HS-5 (cell line): ENCODE data around the gene AHSG.

ENCODE experiments used
- DNase-seq: peaks from one replicate; pipeline ENCODE4 v3.0.0-alpha.2; 2012; ENCODE audit warnings: low read depth

AHSG gene

GRCh38 chr3:186642014-186642413, 29.2 kb downstream of the AHSG start:
- no peak for DNase-seq

GRCh38 chr3:186643493-186643892, 30.6 kb downstream of the AHSG start:
- no peak for DNase-seq

GRCh38 chr3:186644683-186645082, 31.8 kb downstream of the AHSG start:
- DNase-seq = no peak

- DNase-seq = no peak
Measured at GRCh38 chr3:186646106-186646505, 33.2 kb downstream of the AHSG start.

GRCh38 chr3:186646841-186647240, 34.0 kb downstream of the AHSG start:
- no peak for DNase-seq

GRCh38 chr3:186648851-186649250, 36.0 kb downstream of the AHSG start:
- DNase-seq = no peak

- no peak for DNase-seq
Measured at GRCh38 chr3:186651678-186652215, 38.9 kb downstream of the AHSG start.

GRCh38 chr3:186653080-186653707, 40.3 kb downstream of the AHSG start:
- DNase-seq = no peak

- no peak for DNase-seq
Measured at GRCh38 chr3:186653984-186654383, 41.1 kb downstream of the AHSG start.

GRCh38 chr3:186663361-186664118, 50.7 kb downstream of the AHSG start:
- no peak for DNase-seq

GRCh38 chr3:186664119-186664495, 51.2 kb downstream of the AHSG start:
- no peak for DNase-seq

- DNase-seq = no peak
Measured at GRCh38 chr3:186664506-186664905, 51.6 kb downstream of the AHSG start.

GRCh38 chr3:186665625-186666188, 52.8 kb downstream of the AHSG start, which contains the start of gene HRG:
TSS of gene HRG (plus strand) at chr3:186666014. CDS start at chr3:186666032, 18 bp downstream.
- no peak for DNase-seq

- DNase-seq = no peak
Measured at GRCh38 chr3:186668426-186668825, 55.6 kb downstream of the AHSG start.

- no peak for DNase-seq
Measured at GRCh38 chr3:186669378-186670084, 56.7 kb downstream of the AHSG start.

- DNase-seq = no peak
Measured at GRCh38 chr3:186670155-186670554, 57.3 kb downstream of the AHSG start.
